ENCODE data around the gene TECPR1.
A peak's percentile ranks its signal among the peaks of the same experiment; 100 is the strongest.

Gene TECPR1

DNA sequence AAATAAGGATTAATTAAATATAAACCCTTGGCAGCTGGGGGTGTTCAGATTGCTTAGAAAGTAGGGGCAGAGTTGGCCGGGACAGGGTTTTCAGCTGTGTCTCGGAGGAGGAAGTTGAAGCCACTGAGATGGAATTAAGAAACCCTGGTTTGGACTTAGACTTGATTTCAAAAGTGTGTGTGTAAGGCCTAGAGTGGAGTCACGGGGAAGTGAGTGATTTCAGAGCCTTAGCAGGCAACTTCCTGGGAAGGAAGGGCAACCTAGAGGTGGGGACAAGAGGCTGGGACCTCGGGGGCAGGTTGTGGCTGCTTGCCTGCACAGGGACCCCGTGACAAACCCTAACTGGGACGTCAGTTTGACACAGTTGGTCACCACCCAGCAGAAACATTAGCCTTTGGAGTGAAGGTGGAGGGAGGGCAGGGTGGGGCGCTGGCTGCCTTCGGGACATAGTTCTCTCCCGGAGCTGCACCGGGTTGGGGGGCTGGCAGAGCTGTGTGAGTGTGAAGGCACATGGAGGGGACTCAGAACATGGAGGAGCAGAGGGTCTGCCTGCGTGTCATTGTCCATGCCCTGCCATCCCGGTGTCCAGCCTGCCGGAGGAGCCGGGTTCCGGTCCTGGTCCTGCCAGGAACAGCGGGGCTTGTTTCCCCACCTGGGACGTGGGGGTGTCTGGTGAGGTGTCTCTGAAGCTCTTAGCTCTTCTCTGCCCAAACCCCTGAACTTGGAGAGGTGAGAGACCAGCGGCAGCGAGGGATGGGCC, 31.3 kb upstream of the TECPR1 start:
- DNase-seq: peak; percentile 26

DNA sequence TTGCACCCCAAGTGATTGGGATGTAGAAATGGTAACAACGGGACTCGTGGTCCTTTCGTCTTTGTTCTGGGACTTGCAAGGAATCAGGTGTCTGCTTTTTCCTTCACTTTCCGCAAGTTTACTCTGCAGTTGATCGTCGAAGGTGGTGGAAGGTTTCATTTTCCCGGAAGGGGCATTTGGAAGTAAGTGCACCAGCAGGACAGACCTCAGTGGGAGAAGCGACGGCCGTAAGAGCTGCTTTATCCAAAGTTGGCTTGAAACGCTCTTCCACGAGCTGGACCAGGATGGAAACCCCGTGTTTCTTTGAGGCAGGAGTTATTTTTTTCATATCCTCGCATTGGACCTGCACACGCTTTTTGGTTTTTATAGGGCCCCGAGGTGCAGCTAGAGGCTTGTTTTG, 30.7 kb upstream of the TECPR1 start:
- DNase-seq: no peak

DNA sequence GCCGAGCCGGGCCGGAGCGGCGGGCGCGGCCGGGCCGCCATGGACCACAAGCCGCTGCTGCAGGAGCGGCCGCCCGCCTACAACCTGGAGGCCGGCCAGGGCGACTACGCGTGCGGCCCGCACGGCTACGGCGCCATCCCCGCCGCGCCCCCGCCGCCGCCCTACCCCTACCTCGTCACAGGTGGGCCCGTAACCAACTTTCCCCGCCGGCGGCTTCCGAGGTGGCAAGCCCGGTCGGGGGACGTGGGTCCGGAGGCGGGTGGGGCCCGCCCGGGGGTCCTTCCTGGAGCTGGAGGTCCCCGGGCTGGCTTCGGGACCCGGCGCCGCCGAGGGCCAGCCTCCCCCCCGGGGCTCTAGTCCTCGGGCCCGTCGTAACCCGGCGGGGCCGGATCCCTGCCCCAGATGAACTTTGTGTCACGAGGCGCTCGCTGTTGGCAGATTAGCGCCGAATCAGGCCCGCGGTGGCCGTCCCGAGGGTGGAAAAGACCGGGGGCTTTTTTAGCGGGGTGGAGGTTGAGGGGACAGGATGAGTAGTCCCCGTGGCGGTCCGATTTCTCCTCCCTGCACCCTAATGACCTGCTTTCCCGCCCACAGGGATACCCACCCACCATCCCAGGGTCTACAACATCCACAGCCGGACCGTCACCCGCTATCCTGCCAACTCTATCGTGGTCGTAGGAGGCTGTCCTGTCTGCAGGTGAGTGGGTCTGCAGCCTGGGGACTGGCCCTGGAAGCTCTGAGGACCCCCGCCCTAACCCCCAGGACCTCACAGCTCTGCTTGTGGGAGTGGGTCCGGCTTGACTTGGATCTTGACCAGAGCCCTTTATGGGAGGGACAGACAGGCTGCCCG, 29.9 kb upstream of the TECPR1 start:
- DNase-seq: peak; percentile 39

DNA sequence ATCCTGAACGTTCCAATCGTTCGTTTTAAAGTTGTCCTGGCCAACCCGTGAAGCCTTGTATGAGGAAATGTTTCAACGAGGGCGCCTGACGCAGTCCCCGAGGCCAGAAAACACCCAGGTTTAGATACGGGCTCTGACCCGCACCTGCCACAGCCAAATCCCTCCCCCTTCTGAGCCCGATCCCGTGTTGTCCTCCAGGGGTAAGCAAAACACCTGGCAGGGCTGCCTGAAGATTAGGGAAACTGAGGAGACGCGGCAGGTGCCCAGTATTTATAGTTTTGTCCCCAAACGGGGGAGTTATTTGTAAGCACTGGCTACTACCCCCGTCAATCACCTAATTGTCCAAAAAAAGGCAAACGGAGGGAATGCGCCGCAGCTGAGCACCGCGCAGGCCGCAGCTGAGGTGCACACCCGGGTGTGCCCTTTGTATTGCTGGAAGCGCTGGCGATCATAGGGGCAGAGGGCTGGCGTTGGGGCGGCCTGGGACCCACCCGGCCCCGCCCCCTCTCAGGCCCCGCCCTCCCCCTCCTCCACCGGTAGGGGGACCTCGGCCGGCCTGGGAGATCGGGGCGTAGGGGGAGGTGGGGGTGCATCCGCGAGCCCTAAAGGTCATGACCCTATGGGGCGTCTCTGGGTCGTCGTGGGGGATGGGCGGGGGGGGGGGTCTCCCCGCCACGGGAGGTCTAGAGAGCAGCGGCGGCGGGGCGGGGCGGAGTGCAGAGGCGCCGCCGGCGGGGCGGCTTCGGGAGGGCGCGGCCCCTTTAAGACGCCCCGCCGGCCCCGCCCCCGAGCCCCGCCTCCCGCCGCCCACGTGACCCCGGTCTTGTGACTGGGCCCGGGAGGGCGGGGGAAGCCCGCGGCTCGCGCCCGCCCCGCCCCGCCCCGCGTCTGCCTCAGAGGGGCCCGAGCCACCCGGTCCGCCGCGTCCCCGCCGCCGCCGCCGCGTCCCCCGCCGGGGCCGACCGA, 29.0 kb upstream of the TECPR1 start, which contains the start of gene BRI3:
Gene BRI3, plus strand, starts transcription at position 896 of the 966 bp plus-strand sequence. CDS start 110 bp downstream, outside the sequence.
- peak; percentile 91 for DNase-seq

DNA sequence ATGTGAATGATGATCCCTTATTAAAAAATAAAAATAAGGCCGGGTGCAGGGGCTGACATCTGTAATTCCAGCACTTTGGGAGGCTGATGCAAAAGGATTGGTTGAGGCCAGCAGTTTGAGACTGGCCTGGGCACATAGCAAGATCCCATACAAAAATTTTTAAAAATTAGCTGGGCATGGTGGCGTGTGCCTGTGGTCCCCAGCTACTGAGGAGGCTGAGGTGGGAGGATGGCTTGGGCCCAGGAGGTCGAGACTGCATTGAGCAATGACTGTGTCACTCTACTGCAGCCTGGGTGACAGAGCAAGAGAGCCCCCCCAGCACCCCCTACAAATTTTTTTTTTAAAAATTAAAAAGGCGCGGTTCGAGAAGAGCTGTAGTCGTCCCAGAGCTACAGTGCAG, 28.3 kb upstream of the TECPR1 start:
- DNase-seq: no peak

DNA sequence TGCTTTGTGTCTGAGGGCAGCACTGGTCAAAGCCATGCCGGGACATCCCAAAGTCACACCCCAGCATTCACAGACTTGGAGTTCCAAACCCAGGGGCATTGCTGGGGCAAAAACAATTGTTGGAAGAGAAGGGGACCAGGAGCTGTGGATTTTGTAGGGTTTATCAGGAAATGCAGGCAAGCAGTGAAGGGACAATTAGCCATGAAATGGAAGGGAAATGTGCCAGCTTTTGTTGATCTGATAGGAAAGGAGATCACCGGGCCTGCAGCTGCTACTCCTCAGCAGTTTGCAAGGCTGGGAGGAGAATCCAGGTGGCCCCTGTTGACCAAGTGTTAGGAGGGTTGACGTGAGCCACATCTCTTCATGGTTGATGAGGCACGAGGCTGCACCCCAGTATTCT, 26.9 kb upstream of the TECPR1 start:
- no peak for DNase-seq

DNA sequence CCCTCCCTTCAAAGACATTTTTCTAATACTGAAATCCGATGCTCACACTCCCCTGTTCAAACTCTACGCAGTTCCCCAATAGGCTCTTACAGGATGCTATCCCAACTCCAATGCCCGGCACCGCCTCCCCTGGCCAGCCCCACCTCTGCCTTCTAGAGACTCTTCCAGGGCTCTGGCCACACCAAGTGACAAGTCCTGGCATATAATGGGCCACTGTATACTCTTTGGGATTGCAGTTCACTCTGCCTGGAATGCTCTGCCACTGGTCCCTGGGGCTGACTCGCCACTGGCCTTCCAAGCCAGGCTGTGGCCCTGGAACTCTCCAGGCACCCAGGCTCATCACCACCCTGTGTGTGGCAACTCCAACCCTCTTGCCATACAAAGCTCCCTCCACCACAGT, 26.4 kb upstream of the TECPR1 start:
- no peak for DNase-seq

DNA sequence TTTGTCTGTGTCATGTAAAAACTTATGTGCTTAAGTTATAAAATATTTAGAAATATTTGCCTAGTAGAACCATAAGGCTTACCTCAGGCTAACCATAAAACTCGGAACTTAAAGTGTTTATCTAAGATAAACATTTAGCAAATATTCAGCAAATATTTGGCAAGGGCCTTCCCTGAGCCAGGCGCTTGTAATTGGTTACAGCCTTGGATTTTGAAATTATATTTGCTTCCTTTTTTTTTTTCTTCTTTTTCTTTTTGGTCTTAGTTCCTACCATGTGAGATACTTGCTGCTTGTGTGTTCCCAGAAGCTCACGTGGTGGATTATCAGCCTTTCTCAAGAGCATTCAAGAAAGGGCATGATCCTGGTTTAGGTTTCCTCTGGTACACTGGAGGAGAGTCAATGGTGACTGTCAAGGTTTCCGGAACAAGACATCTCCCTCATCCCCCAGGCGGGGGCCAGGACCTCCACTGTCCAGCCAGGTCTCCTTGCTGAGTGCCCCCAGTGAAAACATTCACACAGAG, 24.3 kb upstream of the TECPR1 start:
- no peak for DNase-seq

DNA sequence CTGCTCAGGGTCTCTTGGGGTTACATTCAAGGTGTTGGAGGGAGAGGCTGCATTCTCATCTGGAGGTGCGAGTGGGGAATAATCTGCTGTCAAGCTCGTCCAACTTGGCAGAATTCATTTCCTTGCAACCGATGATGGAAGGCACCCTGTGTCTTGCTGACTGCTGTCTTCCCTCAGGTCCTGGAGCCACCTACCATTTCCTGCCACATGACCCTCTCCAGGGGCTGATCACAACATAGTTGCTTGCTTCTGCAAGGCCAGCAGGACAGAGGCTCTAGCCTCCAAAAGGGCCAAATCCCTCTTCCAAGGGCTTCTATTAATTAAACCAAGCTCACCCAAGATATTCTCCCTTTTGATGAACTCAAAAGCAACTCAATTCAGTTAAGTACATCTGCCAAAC, 15.3 kb upstream of the TECPR1 start:
- DNase-seq: no peak

DNA sequence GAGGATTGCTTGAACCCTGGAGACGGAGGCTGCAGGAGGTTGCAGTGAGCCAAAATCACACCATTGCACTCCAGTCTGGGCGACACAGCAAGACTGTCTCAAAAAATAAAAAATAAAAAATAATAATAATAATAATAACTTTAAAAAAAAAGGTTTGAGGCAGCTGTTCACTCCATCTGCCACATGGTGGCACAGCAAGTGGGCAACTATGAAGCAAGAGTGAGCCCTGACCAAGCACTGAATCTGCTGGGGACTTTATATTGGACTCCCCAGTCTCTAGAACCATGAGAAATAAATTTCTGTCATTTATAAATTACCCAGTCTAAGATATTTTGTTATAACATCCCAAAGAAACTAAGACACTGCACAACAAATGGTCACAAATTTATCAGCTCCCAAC, 14.8 kb upstream of the TECPR1 start:
- no peak for DNase-seq

DNA sequence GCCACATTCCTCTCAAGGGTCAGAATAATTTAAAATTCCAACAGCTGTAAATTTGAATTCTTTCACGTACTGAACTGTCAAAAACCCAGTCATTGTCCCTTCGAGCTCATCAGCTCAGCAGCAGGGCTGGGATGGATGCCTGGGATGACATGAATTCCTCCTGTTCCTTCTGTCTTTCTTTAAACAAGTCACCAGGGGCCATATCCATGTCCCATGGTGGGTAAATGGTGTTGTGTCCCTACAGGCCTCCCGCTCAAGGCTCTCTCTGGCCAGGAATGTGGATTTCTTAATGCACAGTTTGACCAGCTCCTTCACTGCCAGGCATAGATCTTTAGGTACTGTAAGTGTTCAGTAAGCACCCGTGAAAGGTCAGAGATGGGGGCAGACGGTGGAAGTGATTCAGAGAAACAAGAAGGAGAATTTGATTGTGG, 13.8 kb upstream of the TECPR1 start:
- DNase-seq: no peak

DNA sequence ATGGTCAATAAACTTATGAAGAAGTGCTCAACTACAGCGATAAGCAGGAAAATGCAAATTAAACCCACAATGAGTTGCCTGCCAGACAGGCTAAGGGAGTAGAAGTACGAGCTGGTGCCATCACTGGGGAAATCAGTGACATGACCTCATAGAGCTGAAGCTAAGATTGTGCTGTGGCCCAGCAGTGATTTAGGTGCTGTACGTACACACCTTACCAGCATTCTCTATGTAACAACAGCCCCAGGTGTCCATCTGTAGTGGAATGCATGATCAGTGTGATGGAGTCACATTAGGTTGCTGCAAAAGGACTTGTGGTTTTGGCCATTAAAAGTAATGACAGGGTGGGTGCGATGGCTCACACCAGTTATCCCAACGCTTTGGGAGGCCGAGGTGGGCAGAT, 5.7 kb upstream of the TECPR1 start:
- DNase-seq: no peak

DNA sequence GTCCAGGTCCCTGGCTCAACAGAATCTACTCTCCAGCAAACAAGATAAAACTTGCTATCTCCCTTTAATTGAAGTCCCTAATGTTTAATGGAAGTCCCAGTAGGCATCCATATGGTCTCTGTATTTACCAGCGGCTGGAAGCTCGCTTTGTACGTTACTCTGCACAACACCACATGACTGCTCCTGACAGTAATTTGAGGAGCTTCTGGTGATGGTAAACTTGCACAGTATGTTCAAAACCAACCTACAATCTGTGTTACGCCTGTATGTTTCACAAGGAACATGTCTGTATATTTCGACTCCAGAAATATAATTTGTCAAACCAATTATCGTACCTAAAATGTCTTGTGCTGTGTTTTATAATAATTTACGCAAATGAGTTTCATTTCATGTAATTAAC, 4.4 kb upstream of the TECPR1 start:
- DNase-seq: no peak

DNA sequence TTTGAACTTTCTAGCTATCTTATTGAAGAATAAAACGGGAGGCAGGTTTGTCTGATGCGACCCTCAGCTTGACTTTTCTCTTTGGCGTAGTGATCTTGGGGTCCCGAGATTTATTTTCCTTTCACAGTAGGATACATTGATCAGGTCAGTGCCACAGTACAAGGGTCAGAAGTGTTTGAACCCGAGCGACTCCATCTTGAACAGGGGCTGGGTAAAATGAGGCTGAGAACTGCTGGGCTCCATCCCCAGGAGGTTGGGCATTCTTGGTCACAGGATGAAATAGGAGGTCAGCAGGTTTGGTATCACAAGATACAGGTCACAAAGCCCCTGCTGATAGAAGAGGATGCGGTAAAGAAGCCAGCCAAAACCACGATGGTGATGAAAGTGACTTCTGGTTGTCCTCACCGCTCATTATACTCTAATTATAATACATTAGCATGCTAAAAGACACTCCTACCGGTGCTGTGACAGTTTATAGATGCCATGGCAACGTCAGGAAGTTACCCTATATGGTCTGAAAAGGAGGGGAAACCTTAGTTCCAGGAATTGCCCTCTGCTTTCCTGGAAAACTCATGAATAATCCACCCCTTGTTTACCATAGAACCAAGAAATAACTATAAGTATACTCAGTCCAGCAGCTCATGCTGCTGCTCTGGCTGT, 3.0 kb upstream of the TECPR1 start:
- no peak for DNase-seq

DNA sequence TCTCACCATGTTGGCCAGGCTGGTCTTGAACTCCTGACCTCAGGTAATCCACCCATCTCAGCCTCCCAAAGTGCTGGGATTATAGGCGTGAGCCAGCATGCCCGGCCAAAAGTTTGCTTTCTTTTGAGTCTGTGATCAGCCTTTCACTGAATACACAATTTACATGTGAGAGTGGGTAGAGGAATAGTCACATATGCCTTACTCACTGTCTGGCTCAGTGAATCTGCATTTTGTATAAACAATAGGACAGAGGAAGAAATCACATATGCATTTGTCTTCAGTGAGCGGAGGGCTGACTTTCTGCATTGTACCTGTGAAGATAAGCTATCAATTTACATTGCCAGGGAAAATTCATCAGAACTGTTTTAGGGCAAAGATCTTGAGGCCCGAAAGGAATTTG, 2.5 kb upstream of the TECPR1 start:
- no peak for DNase-seq

DNA sequence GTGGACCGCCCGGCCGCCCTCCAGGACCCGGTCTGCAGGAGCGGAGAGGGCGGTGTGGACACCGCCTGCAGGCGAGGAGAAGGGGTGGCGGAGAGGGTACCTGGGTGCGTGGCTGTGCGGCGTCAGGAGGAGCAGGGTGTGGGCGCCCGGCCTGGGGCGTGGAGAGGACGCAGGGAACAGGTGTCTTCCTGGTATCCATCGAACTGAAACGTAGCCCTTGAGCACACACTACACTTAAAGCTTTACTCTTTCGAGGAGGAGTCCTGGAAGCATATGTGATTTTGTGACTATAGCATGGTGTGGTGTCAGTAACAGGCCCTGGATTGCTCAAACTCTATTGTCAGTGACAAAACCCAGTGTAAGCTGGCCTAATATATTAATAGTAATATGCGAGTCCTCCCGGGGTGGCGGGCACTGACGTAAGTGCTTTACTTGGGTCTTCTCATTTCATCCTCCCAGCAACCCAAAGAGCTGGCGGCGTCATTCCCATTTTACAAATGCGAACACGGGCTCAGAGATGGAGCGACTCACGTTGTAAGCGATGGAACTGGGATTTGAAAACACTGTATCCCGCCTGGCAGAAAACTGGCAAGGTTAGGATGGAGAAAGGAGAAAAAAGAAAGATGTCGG, 508 bp upstream of the TECPR1 start:
- DNase-seq: no peak

DNA sequence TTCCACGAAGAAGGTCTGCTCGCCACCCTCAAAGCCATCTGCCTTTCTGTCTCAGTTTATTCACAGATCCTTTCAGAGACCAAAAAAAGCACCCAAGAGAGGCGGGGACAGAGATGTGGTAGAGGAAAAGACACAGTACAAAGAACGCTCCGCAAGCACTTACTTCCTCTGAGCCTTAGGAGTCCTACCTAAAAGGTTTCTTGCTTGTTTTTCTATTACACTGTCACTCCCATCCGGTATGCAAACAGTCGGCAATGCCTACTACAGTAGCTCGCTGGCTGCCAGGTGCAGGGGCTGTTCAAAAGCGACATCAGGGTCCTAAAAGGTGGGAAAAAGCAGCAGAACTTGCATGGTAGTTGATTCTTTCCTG, 816 bp downstream of the TECPR1 start:
- DNase-seq: no peak

DNA sequence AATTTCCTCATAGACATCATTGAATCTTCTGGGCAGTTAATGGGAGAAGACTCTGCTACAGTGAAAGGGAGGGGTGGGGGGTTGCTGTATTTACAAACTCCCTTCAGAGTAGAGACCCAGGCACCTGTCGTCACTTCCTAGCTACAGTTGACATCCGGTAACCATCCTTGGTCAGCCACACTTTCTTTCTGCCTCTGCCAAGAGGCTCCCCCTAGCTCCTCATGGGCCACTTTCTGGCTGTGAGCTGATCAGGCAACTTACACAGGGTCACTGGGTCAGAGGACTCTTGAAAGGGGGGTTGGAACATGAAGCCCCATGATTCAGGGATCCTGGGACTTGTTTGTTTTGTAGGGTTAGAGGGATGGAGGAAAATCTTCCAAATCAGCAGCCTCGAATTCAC, 1.2 kb downstream of the TECPR1 start:
- no peak for DNase-seq

DNA sequence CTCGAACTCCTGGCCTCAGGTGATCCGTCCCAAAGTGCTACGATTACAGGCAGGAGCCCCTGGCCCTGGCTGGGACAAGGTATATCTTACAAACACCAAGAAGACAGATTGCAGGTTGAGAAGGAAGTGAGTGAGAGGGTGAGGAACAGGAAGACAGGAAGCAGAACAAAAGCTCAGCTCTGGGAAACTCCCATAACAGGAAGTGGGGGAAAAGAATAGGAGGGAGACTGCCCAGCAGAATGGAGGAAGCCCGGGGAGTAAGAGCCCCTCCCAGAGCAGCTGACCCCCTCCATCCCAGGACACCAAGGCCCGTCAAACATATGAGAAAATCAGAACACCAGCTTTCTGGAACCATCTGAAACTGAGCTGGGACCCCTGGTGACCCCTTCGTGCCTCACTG, 2.9 kb downstream of the TECPR1 start:
- DNase-seq: no peak

DNA sequence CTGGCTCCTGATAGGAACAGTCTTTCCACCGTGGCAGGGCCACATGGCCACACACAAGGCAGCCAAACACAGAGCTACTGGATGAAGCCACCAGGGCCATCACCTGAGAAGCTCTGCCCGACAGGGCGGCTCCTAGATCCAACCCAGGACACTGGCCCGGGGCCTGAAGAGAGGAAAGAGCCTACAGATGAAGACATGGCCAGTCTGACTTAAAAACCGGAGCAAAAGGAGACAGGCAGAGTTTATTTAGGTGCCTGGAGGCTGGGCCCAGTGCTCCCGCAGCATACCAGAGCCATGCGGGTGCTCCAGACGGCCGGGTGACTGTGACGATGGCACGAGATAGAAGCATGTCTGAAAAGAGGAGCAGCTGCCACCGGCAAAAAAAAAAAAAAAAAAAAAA, 3.9 kb downstream of the TECPR1 start:
- no peak for DNase-seq

DNA sequence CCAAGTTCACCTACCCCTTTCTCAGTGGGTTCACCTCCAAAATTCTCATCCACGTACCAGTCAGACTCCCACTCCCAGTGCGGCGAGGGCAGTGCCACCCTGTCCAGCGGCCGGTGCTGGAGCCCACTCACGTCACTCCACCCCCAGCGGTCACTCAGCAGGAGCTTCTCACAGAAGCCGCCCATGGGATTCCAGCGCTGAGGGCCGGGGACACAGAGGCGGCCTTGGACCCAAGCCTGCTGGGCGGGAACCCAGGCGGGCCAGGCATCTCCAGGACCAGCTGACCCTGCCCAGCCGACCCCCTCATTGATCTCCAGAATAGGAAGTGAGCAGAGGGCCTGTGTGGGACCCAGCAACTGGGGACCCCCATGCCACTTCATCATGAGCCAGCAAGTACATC, 7.2 kb downstream of the TECPR1 start:
- no peak for DNase-seq

DNA sequence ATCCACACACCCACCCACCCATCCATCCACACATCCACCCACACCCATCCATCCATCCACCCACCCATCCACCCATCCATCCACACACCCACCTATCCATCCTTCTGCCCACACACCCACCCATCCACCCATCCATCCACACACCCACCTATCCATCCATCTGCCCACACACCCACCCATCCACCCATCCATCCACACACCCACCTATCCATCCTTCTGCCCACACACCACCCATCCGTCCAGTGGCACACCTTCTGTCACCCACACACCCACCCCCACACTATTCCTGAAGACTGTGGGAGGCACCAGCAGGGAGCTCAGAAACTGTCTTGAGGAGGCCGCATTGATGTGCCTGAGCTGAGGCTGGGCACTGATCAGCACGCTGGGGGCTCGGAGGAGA, 9.1 kb downstream of the TECPR1 start:
- DNase-seq: no peak

All from midbrain (tissue), 1 donor.